ENCODE measurements around the gene PAQR3.

Gene PAQR3, protein sequence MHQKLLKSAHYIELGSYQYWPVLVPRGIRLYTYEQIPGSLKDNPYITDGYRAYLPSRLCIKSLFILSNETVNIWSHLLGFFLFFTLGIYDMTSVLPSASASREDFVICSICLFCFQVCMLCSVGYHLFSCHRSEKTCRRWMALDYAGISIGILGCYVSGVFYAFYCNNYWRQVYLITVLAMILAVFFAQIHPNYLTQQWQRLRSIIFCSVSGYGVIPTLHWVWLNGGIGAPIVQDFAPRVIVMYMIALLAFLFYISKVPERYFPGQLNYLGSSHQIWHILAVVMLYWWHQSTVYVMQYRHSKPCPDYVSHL

GRCh38 chr4:78938868-78939666 lies at the start of gene PAQR3:
Gene PAQR3, minus strand, starts transcription at chr4:78939438. Its CDS starts 214 bp downstream, at chr4:78939224.
- peak; percentile 54 to 66 for DNase-seq (ENCODE audit: low read depth in 2 of 2)

GRCh38 chr4:78987683-78988082 lies 48.4 kb upstream of the PAQR3 start:
- DNase-seq (ENCODE audit: low read depth in 2 of 2) = no peak

- no peak for DNase-seq (ENCODE audit: low read depth in 2 of 2)
Measured at GRCh38 chr4:78984593-78984992, 45.4 kb upstream of the PAQR3 start.

DNA sequence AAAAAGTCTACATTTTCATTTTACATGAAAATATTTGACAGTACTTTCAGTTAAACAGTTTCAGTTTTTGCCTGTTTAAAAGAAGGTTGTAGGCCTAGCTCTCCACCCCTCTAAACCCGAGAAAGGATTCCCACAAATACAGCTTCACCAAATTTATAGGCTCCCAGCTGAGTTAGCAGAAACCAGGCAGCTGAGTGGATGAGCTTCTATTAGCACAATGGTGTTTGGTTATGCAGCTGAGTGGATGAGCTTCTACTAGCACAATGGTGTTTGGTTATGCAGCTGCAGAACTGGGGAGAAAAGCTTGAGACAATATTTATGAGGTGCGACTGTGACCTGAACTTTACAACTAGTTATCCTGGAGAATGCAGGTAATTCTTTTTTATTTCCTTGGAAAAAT lies 36.6 kb upstream of the PAQR3 start:
- no peak for DNase-seq (ENCODE audit: low read depth in 2 of 2)

GRCh38 chr4:78971776-78972175 lies 32.5 kb upstream of the PAQR3 start:
- no peak for DNase-seq (ENCODE audit: low read depth in 2 of 2)

DNA sequence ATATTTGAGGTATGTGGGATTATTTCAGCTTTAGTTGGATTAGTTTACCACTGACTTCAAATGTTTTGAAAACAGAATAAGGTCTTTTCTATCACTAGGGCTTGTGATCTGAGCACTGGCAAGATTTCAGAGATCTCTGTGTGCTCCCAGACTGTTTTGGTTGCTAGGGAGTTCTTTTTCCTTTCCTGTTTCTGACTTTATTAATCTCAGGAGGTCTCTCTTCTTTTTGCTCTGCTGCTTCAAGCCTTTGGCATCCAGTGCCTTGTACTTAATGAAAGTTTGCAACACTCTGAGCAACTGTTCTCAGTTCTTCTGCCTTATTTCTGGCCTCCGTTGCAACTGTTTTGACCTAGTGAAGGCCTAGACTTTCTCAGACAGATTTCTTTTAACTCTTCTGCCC lies 32.1 kb upstream of the PAQR3 start:
- no peak for DNase-seq (ENCODE audit: low read depth in 2 of 2)

DNA sequence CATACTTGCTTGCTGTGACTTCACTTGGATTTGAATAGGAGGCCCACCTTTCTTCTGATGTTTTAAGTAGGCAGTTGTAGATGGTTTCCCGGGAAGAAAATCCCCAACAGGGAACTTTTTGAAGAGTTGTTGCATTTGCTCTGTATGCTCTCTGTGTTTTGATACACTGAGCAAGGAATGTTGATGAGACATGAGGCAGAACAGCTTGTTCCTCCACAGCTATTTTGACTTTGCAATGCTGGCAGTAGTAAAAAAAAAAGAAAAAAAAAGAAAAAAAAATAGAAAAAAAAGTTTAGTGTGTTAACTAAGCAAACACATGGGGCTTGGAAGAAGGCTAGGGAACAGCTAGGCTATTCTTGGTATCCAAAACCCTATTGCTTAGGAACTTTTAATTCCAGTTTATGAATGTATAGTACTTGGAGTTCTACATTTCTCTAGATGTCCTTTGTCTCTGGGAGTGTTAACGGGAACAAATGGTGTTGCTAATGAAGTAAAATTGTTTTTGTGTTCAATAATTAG lies 23.4 kb upstream of the PAQR3 start:
- no peak for DNase-seq (ENCODE audit: low read depth in 2 of 2)

DNA sequence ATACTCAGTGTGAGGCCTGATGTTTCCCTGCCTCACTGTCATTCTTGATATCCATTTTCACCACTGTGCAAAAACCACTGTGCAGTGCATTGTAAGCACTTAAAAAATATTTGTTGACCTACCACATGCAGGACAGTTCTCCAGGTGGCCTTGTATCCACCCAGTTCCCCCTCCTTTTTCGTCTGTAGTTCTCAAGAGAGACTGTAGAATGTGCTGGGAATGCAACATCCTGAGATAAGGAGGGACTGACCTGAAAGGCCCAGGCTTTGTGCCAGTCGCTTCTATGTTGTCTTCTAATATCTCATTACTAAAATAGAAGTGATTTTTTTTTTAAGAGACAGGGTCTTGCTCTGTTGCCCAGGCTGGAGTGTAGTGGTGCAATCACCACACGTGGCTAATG lies 21.7 kb upstream of the PAQR3 start:
- DNase-seq (ENCODE audit: low read depth in 2 of 2) = no peak

GRCh38 chr4:78956975-78957374 lies 17.7 kb upstream of the PAQR3 start:
- DNase-seq (ENCODE audit: low read depth in 2 of 2) = no peak

- no peak for DNase-seq (ENCODE audit: low read depth in 2 of 2)
Measured at GRCh38 chr4:78953769-78954666, 14.8 kb upstream of the PAQR3 start.

GRCh38 chr4:78953231-78953630 lies 14.0 kb upstream of the PAQR3 start:
- no peak for DNase-seq (ENCODE audit: low read depth in 2 of 2)

DNA sequence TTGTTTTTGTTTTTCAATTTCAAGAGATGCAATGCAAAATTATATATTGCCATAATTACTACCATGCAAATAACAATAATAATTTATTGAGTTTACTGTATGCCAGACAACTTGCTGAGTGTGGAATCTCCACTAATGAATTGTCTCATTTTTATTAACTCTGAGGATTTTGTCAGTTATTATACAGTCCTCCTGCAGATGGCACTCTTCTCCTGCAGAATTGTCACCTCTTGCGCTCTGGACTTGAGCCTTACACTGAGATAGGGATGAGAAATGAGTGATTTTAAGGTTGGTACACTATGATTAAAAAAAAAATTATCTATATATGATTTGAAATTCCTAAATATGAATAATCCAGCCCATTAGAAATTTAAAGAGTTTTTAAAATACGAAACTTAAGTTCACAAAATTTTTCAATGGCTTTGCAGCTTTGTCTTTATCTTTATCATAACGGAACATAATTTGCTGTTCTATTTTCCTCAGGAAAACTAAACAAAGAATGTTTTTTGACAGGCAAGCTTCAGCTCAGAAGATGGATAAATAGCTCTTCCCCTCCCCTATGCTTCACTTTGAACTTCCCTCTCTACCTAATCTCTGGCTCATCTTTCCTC lies 12.7 kb upstream of the PAQR3 start:
- no peak for DNase-seq (ENCODE audit: low read depth in 2 of 2)

GRCh38 chr4:78949735-78950134 lies 10.5 kb upstream of the PAQR3 start:
- DNase-seq (ENCODE audit: low read depth in 2 of 2) = no peak

DNA sequence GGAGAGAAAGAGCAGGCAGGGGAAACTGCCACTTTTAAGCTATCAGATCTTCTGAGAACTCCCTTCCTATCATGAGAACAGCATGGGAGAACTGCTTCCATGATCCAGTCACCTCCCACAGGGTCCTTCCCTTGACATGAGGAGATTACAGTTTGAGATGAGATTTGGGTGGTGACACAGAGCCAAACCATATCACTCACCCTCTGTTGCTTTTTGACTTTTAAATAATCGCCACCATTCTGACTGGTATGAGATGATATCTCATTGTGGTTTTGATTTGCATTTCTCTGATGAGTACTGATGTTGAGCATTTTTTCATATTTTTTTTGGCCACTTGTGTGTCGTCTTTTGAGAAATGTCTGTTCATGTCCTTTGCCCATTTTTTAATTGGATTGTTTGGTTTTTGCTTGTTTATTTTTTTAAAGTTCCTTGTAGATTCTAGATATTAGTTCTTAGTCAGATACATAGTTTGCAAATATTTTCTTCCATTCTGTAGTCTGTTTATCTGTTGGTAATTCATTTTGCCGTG lies 6.5 kb upstream of the PAQR3 start:
- DNase-seq (ENCODE audit: low read depth in 2 of 2) = no peak

GRCh38 chr4:78944381-78944780 lies 5.1 kb upstream of the PAQR3 start:
- DNase-seq (ENCODE audit: low read depth in 2 of 2) = no peak

DNA sequence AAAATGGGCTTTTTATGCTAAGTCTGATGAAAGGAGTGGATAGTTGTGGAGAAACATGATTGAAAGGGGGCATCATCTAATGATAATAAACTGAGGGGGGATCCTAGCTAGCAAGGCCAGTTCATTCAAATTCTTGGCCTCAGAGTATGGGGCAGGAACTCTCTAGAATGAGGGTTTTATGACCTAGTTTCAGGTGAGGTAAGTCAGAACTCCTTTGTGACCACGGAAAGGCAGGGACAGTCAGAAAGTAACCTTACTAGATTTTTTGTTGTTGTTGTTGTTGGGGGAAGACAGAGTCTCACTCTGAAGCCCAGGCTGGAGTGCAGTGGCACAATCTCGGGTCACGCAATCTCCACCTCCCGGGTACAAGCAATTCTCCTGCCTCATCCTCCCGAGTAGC lies 1.5 kb upstream of the PAQR3 start:
- no peak for DNase-seq (ENCODE audit: low read depth in 2 of 2)

DNA sequence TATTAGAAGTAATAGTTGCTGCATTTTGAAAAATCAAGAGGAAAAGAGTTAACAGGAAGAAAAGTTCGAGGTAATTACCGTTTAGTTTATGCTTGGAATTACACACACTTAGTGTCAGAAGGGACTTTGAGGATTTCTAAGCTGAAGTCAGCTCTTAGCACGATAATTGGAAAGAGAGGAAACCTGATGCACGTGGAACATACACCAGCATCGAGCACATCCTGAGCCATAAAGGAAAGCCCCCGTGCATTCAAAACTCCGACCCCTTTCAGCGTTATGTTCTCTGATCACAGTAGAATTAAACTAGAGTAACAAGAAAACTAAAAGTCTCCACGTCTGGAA lies 400 bp upstream of the PAQR3 start:
- no peak for DNase-seq (ENCODE audit: low read depth in 2 of 2)

- DNase-seq (ENCODE audit: low read depth in 2 of 2) = no peak
Measured at GRCh38 chr4:78938474-78938867, 767 bp downstream of the PAQR3 start.

GRCh38 chr4:78937837-78938236 lies 1.4 kb downstream of the PAQR3 start:
- DNase-seq (ENCODE audit: low read depth in 2 of 2) = no peak

DNA sequence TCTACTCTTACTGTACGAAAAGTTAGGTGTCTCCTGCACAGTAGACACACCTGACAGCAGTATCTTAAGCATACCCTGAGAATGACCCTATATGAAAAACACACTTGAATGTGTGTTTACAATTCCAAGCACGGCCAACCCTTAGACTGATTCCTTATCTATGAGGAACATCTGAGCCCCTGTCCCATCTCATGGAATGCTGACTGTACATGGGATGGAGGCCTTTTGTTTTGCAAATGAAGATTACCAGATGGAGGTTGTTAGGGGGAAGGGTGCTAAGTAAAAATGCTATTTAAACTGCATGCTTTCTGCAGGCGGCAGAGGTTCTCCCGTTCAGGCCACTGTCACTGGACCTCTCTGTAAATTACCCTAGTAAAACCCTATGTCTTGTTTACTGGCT lies 2.2 kb downstream of the PAQR3 start:
- DNase-seq (ENCODE audit: low read depth in 2 of 2) = no peak

GRCh38 chr4:78930016-78930629 lies 9.1 kb downstream of the PAQR3 start:
- no peak for DNase-seq (ENCODE audit: low read depth in 2 of 2)

Data from activated CD8-positive, alpha-beta memory T cell treated with anti-CD3 and anti-CD28 coated beads for 4 hours (primary cell).